K562 (cell line): ENCODE measurements around the gene SMIM22. TPM values are rescaled to one million over a fixed set of nuclear protein-coding genes. Genes with fewer than 3 reads are reported as not detected.

Source experiments
- CREB3L1 ChIP-seq: fragments of 450-650 bp; IDR thresholded peaks from 2 replicates; pipeline ENCODE4 v1.6.1; 2014; ENCODE audit warnings: low read depth, mild to moderate bottlenecking, moderate library complexity, borderline replicate concordance
- HDAC2 ChIP-seq: fragments of 450-650 bp; IDR thresholded peaks from 2 replicates; pipeline ENCODE4 v1.6.1; 2016; ENCODE audit warnings: mild to moderate bottlenecking
- NFE2L1 ChIP-seq: fragments of 450-650 bp; IDR thresholded peaks from 2 replicates; pipeline ENCODE4 v1.6.1; 2016; ENCODE audit warnings: missing genetic modification characterization, low read depth, mild to moderate bottlenecking, missing compliant biosample characterization, moderate library complexity, borderline replicate concordance
- NR2C2 ChIP-seq, 2 experiments: fragments of 200-800 bp in 1 of 2; sonication (Bioruptor generic) in 1 of 2; sonication (generic) in 1 of 2; formaldehyde crosslinking in 1 of 2; IDR thresholded peaks; 2 replicates each; pipeline versions ENCODE4 v1.6.1 to v1.8.0; 2016 to 2022; ENCODE audit warnings: mild to moderate bottlenecking in 1 of 2, missing compliant biosample characterization in 1 of 2, missing genetic modification characterization in 1 of 2, missing genetic modification reagents in 1 of 2
- RBM25 ChIP-seq: fragments of 200-400 bp; formaldehyde crosslinking; IDR thresholded peaks from 2 replicates; pipeline ENCODE4 v1.6.1; 2018; ENCODE audit warnings: low read length, low read depth, moderate library complexity; ENCODE audit not compliant: severe bottlenecking
- RCOR1 ChIP-seq, 2 experiments: IDR thresholded peaks; 2 replicates each; pipeline ENCODE4 v1.6.1; 2012; ENCODE audit warnings: low read depth in 2 of 2, low read length in 2 of 2, borderline replicate concordance in 1 of 2, improper control_type of control experiment in 1 of 2
- TCF3 ChIP-seq: sonication (generic); formaldehyde crosslinking; IDR thresholded peaks from 2 replicates; pipeline ENCODE4 v1.4.0; 2020; ENCODE audit warnings: mild to moderate bottlenecking, missing genetic modification reagents
- TRIM28 ChIP-seq: fragments of 450-650 bp; IDR thresholded peaks from 2 replicates; pipeline ENCODE4 v1.6.1; 2017
- ZNF444 ChIP-seq: fragments of 250-450 bp; sonication (Bioruptor Pico); IDR thresholded peaks from 2 replicates; pipeline ENCODE4 v1.4.0; 2020; ENCODE audit warnings: mild to moderate bottlenecking, moderate library complexity
- ZNF583 ChIP-seq: fragments of 250-450 bp; sonication (Bioruptor Pico); IDR thresholded peaks from 2 replicates; pipeline ENCODE4 v1.4.0; 2020
- polyA plus RNA-seq, 8 experiments: library from polyadenylated mRNA; depleted of rRNA in 4 of 8; stranded (reverse) in 5 of 8; unstranded in 3 of 8; fragments of >200 nt; fragmentation: Nextera tagmentation in 2 of 8; fragmentation: Illumina TruSeq in 1 of 8; extraction: Ambion mirVana in 2 of 8; extraction: Trizol in 1 of 8; gene quantifications; 2 replicates each; pipeline versions ENCODE4 v1.2.1 to v1.2.3, GENCODE V29; 2011 to 2014; ENCODE audit warnings: inconsistent platforms in 1 of 8, missing spikeins in 1 of 8
- total RNA-seq, 7 experiments: library from RNA; depleted of rRNA in 6 of 7; stranded (reverse); fragments of >200 nt in 6 of 7; fragmentation: Illumina TruSeq in 2 of 7; extraction: Trizol in 2 of 7; gene quantifications; 2 replicates each; pipeline versions ENCODE4 v1.2.1 to v1.2.3, GENCODE V29; 2011 to 2021; ENCODE audit warnings: low replicate concordance in 1 of 7
- TF ChIP-seq, protein P1 (sequence below): sonication (generic); formaldehyde crosslinking; IDR thresholded peaks from 2 replicates; pipeline ENCODE4 v1.8.0; 2022; ENCODE audit warnings: mild to moderate bottlenecking, missing genetic modification reagents
- TF ChIP-seq, protein P2 (sequence below), 2 experiments: fragments of 450-650 bp; formaldehyde crosslinking in 1 of 2; IDR thresholded peaks; 2 replicates each; pipeline versions ENCODE4 v1.4.0 to v1.6.1; 2014 to 2020; ENCODE audit warnings: mild to moderate bottlenecking in 2 of 2, borderline replicate concordance in 1 of 2, low read depth in 1 of 2

Gene SMIM22
- total and polyA plus RNA-seq, 9 of the 15 experiments (the other 6 are each of a cell fraction or from before 2014, with no cell fraction given): not detected

- TF ChIP-seq NR2C2 (CRISPR knock-in tag; IDR thresholded peaks at IDR 0.05) (peak; percentile 13; the same call in 1 of the 2 replicates), NR2C2 (tag; IDR thresholded peaks at IDR 0.05) (peak; percentile 79), NFE2L1 (tag) (no peak), RBM25 (peak; percentile 49), TRIM28 (peak; percentile 71; the same call in 1 of the 2 replicates), TCF3 (CRISPR knock-in tag) (0 out of 2 replicates have a peak, but pooled peaks have one; percentile 13), CREB3L1 (peak; percentile 86), ZNF444 (CRISPR knock-in tag) (no peak), RCOR1 (IDR thresholded peaks at IDR 0.05; ENCODE audit: borderline replicate concordance in 1 of 2, low read depth in 2 of 2, low read length in 2 of 2) (peak in 1 of 2 experiments; percentile 16; a peak in 1 of 4 replicates), ZNF583 (CRISPR knock-in tag) (no peak), HDAC2 (peak; percentile 73)
- TF ChIP-seq, protein P1, sequence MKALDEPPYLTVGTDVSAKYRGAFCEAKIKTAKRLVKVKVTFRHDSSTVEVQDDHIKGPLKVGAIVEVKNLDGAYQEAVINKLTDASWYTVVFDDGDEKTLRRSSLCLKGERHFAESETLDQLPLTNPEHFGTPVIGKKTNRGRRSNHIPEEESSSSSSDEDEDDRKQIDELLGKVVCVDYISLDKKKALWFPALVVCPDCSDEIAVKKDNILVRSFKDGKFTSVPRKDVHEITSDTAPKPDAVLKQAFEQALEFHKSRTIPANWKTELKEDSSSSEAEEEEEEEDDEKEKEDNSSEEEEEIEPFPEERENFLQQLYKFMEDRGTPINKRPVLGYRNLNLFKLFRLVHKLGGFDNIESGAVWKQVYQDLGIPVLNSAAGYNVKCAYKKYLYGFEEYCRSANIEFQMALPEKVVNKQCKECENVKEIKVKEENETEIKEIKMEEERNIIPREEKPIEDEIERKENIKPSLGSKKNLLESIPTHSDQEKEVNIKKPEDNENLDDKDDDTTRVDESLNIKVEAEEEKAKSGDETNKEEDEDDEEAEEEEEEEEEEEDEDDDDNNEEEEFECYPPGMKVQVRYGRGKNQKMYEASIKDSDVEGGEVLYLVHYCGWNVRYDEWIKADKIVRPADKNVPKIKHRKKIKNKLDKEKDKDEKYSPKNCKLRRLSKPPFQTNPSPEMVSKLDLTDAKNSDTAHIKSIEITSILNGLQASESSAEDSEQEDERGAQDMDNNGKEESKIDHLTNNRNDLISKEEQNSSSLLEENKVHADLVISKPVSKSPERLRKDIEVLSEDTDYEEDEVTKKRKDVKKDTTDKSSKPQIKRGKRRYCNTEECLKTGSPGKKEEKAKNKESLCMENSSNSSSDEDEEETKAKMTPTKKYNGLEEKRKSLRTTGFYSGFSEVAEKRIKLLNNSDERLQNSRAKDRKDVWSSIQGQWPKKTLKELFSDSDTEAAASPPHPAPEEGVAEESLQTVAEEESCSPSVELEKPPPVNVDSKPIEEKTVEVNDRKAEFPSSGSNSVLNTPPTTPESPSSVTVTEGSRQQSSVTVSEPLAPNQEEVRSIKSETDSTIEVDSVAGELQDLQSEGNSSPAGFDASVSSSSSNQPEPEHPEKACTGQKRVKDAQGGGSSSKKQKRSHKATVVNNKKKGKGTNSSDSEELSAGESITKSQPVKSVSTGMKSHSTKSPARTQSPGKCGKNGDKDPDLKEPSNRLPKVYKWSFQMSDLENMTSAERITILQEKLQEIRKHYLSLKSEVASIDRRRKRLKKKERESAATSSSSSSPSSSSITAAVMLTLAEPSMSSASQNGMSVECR (CRISPR knock-in tag): peak; percentile 59; the same call in 1 of the 2 replicates
- TF ChIP-seq, protein P2, sequence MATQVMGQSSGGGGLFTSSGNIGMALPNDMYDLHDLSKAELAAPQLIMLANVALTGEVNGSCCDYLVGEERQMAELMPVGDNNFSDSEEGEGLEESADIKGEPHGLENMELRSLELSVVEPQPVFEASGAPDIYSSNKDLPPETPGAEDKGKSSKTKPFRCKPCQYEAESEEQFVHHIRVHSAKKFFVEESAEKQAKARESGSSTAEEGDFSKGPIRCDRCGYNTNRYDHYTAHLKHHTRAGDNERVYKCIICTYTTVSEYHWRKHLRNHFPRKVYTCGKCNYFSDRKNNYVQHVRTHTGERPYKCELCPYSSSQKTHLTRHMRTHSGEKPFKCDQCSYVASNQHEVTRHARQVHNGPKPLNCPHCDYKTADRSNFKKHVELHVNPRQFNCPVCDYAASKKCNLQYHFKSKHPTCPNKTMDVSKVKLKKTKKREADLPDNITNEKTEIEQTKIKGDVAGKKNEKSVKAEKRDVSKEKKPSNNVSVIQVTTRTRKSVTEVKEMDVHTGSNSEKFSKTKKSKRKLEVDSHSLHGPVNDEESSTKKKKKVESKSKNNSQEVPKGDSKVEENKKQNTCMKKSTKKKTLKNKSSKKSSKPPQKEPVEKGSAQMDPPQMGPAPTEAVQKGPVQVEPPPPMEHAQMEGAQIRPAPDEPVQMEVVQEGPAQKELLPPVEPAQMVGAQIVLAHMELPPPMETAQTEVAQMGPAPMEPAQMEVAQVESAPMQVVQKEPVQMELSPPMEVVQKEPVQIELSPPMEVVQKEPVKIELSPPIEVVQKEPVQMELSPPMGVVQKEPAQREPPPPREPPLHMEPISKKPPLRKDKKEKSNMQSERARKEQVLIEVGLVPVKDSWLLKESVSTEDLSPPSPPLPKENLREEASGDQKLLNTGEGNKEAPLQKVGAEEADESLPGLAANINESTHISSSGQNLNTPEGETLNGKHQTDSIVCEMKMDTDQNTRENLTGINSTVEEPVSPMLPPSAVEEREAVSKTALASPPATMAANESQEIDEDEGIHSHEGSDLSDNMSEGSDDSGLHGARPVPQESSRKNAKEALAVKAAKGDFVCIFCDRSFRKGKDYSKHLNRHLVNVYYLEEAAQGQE (IDR thresholded peaks at IDR 0.05; ENCODE audit: borderline replicate concordance): no peak
- TF ChIP-seq, protein P2 (CRISPR knock-in tag; IDR thresholded peaks at IDR 0.05; ENCODE audit: low read depth): 0 out of 2 replicates have a peak, but pooled peaks have one; percentile 38
Measured at GRCh38 chr16:4766875-4767628, 28.1 kb upstream of the SMIM22 start, which contains the start of gene ZNF500 (continued).
